ENCODE measurements around the gene FXN.
"Not testable (repeated sequence)": the region's sequence is repeated elsewhere in the genome, so short reads cannot be mapped to it uniquely, and the experiment has no call there.

Gene FXN

GRCh38 chr9:69107771-69108170 lies 72.2 kb downstream of the FXN start:
- no peak for DNase-seq

GRCh38 chr9:69108706-69109105 lies 73.2 kb downstream of the FXN start:
- not testable (repeated sequence) for DNase-seq

- no peak for DNase-seq
These were observed 73.6 kb downstream of the FXN start for GRCh38 chr9:69109152-69109551.

- DNase-seq, result not testable (repeated sequence)
These were observed 77.1 kb downstream of the FXN start for GRCh38 chr9:69112646-69113045.

- DNase-seq, result no peak
These were observed 80.1 kb downstream of the FXN start for GRCh38 chr9:69115621-69116020.

GRCh38 chr9:69118656-69119055 lies 83.1 kb downstream of the FXN start:
- DNase-seq, result no peak

GRCh38 chr9:69120380-69121154 lies 85.0 kb downstream of the FXN start:
- DNase-seq, result peak; percentile 63

GRCh38 chr9:69121155-69122081 lies 85.9 kb downstream of the FXN start:
- DNase-seq, result peak; percentile 77

- peak; percentile 77 for DNase-seq
These were observed 86.6 kb downstream of the FXN start for GRCh38 chr9:69122082-69122548.

- peak; percentile 17 for DNase-seq
These were observed 87.1 kb downstream of the FXN start for GRCh38 chr9:69122549-69123141.

GRCh38 chr9:69130456-69131441 lies 95.2 kb downstream of the FXN start:
- DNase-seq, result no peak

GRCh38 chr9:69131682-69132081 lies 96.1 kb downstream of the FXN start:
- no peak for DNase-seq

- no peak for DNase-seq
These were observed 96.8 kb downstream of the FXN start for GRCh38 chr9:69132361-69132760.

GRCh38 chr9:69134412-69134811 lies 98.9 kb downstream of the FXN start:
- DNase-seq, result no peak

- DNase-seq, result no peak
These were observed 100.6 kb downstream of the FXN start for GRCh38 chr9:69136185-69136584.

GRCh38 chr9:69136779-69137178 lies 101.2 kb downstream of the FXN start:
- DNase-seq, result no peak

GRCh38 chr9:69137311-69137710 lies 101.8 kb downstream of the FXN start:
- no peak for DNase-seq

- no peak for DNase-seq
These were observed 104.0 kb downstream of the FXN start for GRCh38 chr9:69139596-69139995.

GRCh38 chr9:69140123-69140735 lies 104.7 kb downstream of the FXN start:
- DNase-seq, result no peak

- no peak for DNase-seq
These were observed 106.3 kb downstream of the FXN start for GRCh38 chr9:69141851-69142250.

- no peak for DNase-seq
These were observed 107.7 kb downstream of the FXN start for GRCh38 chr9:69143291-69143690.
